ENCODE results near the gene CCDC14. TPM values are rescaled to one million over a fixed set of nuclear protein-coding genes. Genes with fewer than 3 reads are reported as not detected.

The CCDC14 gene
- total RNA-seq, 6 experiments from 2014 or later = 10.4 to 15.6 (median 11.7) TPM

DNA sequence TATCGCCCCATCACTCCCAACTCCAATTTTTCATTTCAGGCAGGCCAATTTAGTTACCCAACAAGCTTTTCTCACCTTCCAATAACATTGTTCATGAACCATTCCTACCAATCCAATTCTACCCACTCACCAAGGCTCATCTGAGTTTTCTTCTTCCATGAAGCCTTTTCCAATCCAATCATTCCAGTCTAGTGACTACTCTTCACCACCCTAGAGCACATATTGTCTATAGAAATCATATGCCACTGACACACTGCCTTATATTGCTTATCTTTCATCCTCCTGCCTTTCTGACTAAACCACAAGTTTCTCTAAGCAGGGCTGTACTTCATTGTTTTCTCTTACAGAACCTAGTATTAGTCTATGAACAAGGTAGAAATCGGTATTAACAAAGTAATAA is 11.4 kb downstream of the CCDC14 start:
- Histone ChIP-seq H3K4me3 (no peak overlapping the region), H3K36me3 (peaks cover 0 to 11% (median 3%) of the 10 kb centered on the region in 4 donors), H3K27ac (no peak overlapping the region), H3K27me3 (no peaks in the 10 kb centered on the region), H3K4me1 (no peaks in the 10 kb centered on the region), H3K9me3 (no peaks in the 10 kb centered on the region)
- WGBS (ENCODE audit: insufficient coverage, low coverage, low lambda C conversion rate, missing lambda C conversion rate) = 97% methylated on average over 2 of the region's 2 CpGs
- intact Hi-C loops (cut with DNase I) = no loop called here
- TF ChIP-seq, protein P1, sequence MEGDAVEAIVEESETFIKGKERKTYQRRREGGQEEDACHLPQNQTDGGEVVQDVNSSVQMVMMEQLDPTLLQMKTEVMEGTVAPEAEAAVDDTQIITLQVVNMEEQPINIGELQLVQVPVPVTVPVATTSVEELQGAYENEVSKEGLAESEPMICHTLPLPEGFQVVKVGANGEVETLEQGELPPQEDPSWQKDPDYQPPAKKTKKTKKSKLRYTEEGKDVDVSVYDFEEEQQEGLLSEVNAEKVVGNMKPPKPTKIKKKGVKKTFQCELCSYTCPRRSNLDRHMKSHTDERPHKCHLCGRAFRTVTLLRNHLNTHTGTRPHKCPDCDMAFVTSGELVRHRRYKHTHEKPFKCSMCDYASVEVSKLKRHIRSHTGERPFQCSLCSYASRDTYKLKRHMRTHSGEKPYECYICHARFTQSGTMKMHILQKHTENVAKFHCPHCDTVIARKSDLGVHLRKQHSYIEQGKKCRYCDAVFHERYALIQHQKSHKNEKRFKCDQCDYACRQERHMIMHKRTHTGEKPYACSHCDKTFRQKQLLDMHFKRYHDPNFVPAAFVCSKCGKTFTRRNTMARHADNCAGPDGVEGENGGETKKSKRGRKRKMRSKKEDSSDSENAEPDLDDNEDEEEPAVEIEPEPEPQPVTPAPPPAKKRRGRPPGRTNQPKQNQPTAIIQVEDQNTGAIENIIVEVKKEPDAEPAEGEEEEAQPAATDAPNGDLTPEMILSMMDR (IDR thresholded peaks at IDR 0.05) = no peak
- TF ChIP-seq POLR2A (IDR thresholded peaks at IDR 0.05) = no peak
- ATAC-seq = no peak
- no peak for DNase-seq

DNA sequence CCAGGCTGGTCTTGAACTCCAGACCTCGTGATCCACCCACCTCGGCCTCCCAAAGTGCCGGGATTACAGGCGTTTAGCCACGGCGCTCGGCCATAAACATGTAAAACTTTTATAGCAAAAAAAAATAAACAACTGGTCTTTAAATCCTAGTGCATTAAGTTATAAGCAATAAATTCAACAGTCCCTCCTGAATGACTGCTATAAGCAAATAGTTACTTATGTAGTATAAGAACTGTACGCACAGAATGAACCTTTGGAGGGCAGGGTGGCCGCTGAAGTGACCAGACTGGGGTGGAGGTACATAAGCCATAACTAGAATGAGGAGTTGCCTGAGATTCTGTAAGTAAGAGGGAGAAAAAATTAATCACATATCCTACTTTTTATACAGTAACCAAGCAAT is 12.6 kb downstream of the CCDC14 start:
- 100% methylated on average over 8 of the region's 9 CpGs for WGBS (ENCODE audit: insufficient coverage, low coverage, low lambda C conversion rate, missing lambda C conversion rate)
- Histone ChIP-seq H3K27me3 (no peaks in the 10 kb centered on the region), H3K9me3 (no peaks in the 10 kb centered on the region), H3K4me1 (no peaks in the 10 kb centered on the region), H3K36me3 (peaks cover 0 to 11% (median 3%) of the 10 kb centered on the region in 4 donors), H3K27ac (no peak overlapping the region), H3K4me3 (no peak overlapping the region)
- no peak for ATAC-seq
- intact Hi-C loops (cut with DNase I) = no loop called here
- DNase-seq = no peak
- TF ChIP-seq, protein P1 (IDR thresholded peaks at IDR 0.05) = no peak
- TF ChIP-seq POLR2A (IDR thresholded peaks at IDR 0.05) = no peak

DNA sequence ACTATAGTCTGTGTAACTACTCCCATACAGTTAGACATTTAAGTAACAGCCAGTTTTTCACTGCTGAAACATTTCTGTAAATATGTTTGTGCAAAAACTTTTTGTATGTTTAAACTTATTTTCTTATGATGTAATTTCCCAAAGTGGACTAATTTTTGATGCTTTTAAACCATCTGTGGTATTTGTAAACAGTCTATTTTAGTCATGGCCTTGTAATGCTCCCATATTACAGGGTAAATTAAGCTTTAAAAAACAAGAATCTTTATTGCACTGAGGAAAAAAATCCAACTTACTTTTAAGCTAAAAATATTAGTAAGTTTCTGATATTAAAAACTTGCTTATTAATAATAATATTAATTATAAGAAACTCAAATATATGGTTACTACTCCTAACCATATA is 13.5 kb downstream of the CCDC14 start:
- intact Hi-C loops (cut with DNase I) = no loop called here

DNA sequence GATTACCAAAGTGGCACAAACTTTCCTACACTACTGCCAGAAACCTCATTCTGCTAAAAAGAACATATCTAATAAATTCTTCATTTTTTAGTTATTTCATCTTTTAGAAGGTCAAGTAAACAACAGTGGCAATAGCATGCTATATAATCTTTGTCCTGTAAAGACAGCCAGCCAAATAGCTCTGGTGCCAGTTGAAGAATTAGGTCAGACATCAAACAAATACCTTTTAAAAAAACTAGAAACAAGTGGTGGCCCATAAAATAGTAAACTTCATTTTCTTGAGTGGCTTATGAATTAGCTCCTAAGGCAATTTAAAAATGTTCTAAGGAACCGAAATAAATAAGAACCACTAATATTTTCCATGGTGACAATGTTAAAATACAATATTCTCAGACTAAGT is 19.5 kb downstream of the CCDC14 start:
- no peak for DNase-seq
- peak in 3 of 4 donors; percentile 19 to 65 (median 64) for ATAC-seq
- Histone ChIP-seq H3K9me3 (no peaks in the 10 kb centered on the region), H3K27ac (no peak overlapping the region), H3K27me3 (no peaks in the 10 kb centered on the region), H3K4me1 (peaks cover 0 to 20% (median 0%) of the 10 kb centered on the region in 4 donors), H3K36me3 (no peaks in the 10 kb centered on the region), H3K4me3 (no peak overlapping the region)
- TF ChIP-seq, protein P1 (IDR thresholded peaks at IDR 0.05) = no peak
- 47% methylated on average over 1 of the region's 1 CpG for WGBS (ENCODE audit: insufficient coverage, low coverage, low lambda C conversion rate, missing lambda C conversion rate)
- intact Hi-C loops (cut with DNase I) = no loop called here

More for the DNA sequence above, 13.5 kb downstream of the CCDC14 start:
- Histone ChIP-seq H3K9me3 (no peaks in the 10 kb centered on the region), H3K27ac (no peak overlapping the region), H3K27me3 (no peaks in the 10 kb centered on the region), H3K4me3 (no peak overlapping the region), H3K4me1 (no peaks in the 10 kb centered on the region), H3K36me3 (peaks cover 0 to 11% (median 0%) of the 10 kb centered on the region in 4 donors)
- DNase-seq = no peak
- TF ChIP-seq, protein P1 (IDR thresholded peaks at IDR 0.05) = no peak
- no peak for TF ChIP-seq POLR2A (IDR thresholded peaks at IDR 0.05)
- ATAC-seq = no peak

DNA sequence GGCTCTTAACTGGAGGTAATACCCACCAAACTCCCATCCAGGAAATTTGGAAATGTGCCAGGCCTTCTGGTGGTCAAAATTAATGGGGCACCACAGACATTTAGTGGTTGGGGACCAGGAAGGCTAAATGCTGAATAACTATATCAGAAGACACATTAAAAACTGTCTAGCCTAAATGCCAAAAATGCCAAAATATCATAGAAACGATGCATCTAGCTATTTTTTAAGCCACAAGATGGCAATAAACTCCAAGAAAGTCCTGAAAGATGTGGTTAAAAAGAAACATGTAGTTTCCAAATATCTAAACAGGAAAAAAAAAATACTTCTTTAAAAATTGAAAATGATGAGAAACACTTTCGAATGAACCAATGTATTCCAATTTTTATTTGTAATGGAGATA is 19.9 kb downstream of the CCDC14 start:
- Histone ChIP-seq H3K4me1 (peaks cover 0 to 20% (median 0%) of the 10 kb centered on the region in 4 donors), H3K36me3 (no peaks in the 10 kb centered on the region), H3K9me3 (no peaks in the 10 kb centered on the region), H3K4me3 (no peak overlapping the region), H3K27ac (no peak overlapping the region), H3K27me3 (no peaks in the 10 kb centered on the region)
- DNase-seq = no peak
- ATAC-seq = no peak
- no peak for TF ChIP-seq POLR2A (IDR thresholded peaks at IDR 0.05)
- TF ChIP-seq, protein P1 (IDR thresholded peaks at IDR 0.05) = peak in 3 of 4 donors; percentile 3 to 36 (median 27)
- 27% methylated on average over 2 of the region's 2 CpGs for WGBS (ENCODE audit: insufficient coverage, low coverage, low lambda C conversion rate, missing lambda C conversion rate)
- intact Hi-C loops (cut with DNase I) = no loop called here

Data from right lobe of liver (tissue), 6 donors.